Activated CD8-positive, alpha-beta T cell treated with anti-CD3 and anti-CD28 coated beads, Interleukin-2, amount 10 ng/mL, durations not matched to agents 7 days and 5 days (primary cell): ENCODE measurements around the gene CRISPLD2. TPM values are rescaled to one million over a fixed set of nuclear protein-coding genes. Genes with fewer than 3 reads are reported as not detected.

ENCODE experiments used
- ATAC-seq: fragments of 150-1000 bp; cut with Tn5 transposase; one replicate; pipeline ENCODE4 v1.10.0; 2021; ENCODE audit warnings: moderate library complexity
- CTCF ChIA-PET: fragments of 350-600 bp; sonication (Branson Sonifier 250); formaldehyde crosslinking; loops from one replicate; lab custom pipeline; 2021; ENCODE audit warnings: antibody characterized with exemption; lab: Charles Lee
- POLR2A ChIA-PET: fragments of 350-600 bp; sonication (Branson Sonifier 250); formaldehyde crosslinking; loops from one replicate; lab custom pipeline; 2021; ENCODE audit warnings: antibody characterized with exemption; lab: Charles Lee
- DNase-seq: peaks from one replicate; pipeline ENCODE4 v3.0.0-alpha.2; 2020
- H3K27ac Mint-ChIP-seq: one replicate; pipeline ENCODE4 v1.8.0; 2021; ENCODE audit warnings: mild to moderate bottlenecking, mixed read lengths
- H3K27me3 Mint-ChIP-seq: one replicate; pipeline ENCODE4 v1.8.0; 2021; ENCODE audit warnings: low read depth, mixed read lengths
- H3K36me3 Mint-ChIP-seq: one replicate; pipeline ENCODE4 v1.8.0; 2021; ENCODE audit warnings: low read depth, mixed read lengths
- H3K4me1 Mint-ChIP-seq: one replicate; pipeline ENCODE4 v1.8.0; 2021; ENCODE audit warnings: low read depth, mixed read lengths
- H3K4me3 Mint-ChIP-seq: one replicate; pipeline ENCODE4 v1.8.0; 2021; ENCODE audit warnings: mild to moderate bottlenecking, mixed read lengths
- H3K9me3 Mint-ChIP-seq: one replicate; pipeline ENCODE4 v1.8.0; 2022; ENCODE audit warnings: mixed read lengths; ENCODE audit not compliant: insufficient read depth
- total RNA-seq, 2 experiments: library from RNA; stranded (reverse); gene quantifications; one replicate each; pipeline ENCODE4 v1.2.3, GENCODE V29; 2021

The CRISPLD2 gene
- total RNA-seq, 2 experiments from 2014 or later = not detected

GRCh38 chr16:84927621-84928591, 108.1 kb downstream of the CRISPLD2 start:
- ChIA-PET CTCF (interaction anchor here (1.1 to 2.5 kb wide), 3 partner anchors 25 to 108 kb away, joined by 3 to 9 read pairs (median 8); partner anchors contain the start of gene CRISPLD2), POLR2A (interaction anchor here (0.6 kb wide), 1 partner anchor 733 kb away, joined by 5 read pairs; no protein-coding TSS in a partner anchor)
- ATAC-seq = no peak
- no peaks in the 10 kb centered on the region for H3K9me3 Mint-ChIP-seq
- H3K4me1 Mint-ChIP-seq = no peaks in the 10 kb centered on the region
- no peaks in the 10 kb centered on the region for H3K36me3 Mint-ChIP-seq
- no peak for DNase-seq
- H3K27me3 Mint-ChIP-seq = no peaks in the 10 kb centered on the region
- H3K27ac Mint-ChIP-seq = no peak overlapping the region
- H3K4me3 Mint-ChIP-seq = no peak overlapping the region

GRCh38 chr16:84928679-84929420, 109.1 kb downstream of the CRISPLD2 start:
- no peak for DNase-seq
- Mint-ChIP-seq H3K9me3 (no peaks in the 10 kb centered on the region), H3K27me3 (no peaks in the 10 kb centered on the region), H3K36me3 (no peaks in the 10 kb centered on the region), H3K4me3 (no peak overlapping the region), H3K27ac (no peak overlapping the region), H3K4me1 (no peaks in the 10 kb centered on the region)
- POLR2A ChIA-PET = interaction anchor here (0.6 kb wide), 1 partner anchor 734 kb away, joined by 5 read pairs; no protein-coding TSS in a partner anchor
- CTCF ChIA-PET = interaction anchor here (1.3 to 2.5 kb wide), 3 partner anchors 24 to 202 kb away, joined by 3 to 8 read pairs (median 4); no protein-coding TSS in a partner anchor
- ATAC-seq = no peak

- Mint-ChIP-seq H3K27ac (peak overlapping the region; percentile 34), H3K9me3 (no peaks in the 10 kb centered on the region), H3K27me3 (no peaks in the 10 kb centered on the region), H3K4me1 (no peaks in the 10 kb centered on the region), H3K4me3 (no peak overlapping the region), H3K36me3 (no peaks in the 10 kb centered on the region)
- no peak for DNase-seq
- ChIA-PET POLR2A (no interaction called here), CTCF (interaction anchor here (1.3 to 2.5 kb wide), 3 partner anchors 23 to 203 kb away, joined by 3 to 8 read pairs (median 4); no protein-coding TSS in a partner anchor)
- ATAC-seq = no peak
Measured at GRCh38 chr16:84929421-84930297, 109.9 kb downstream of the CRISPLD2 start.

- CTCF ChIA-PET = interaction anchor here (0.9 kb wide), 1 partner anchor 40 kb away, joined by 3 read pairs; no protein-coding TSS in a partner anchor
- Mint-ChIP-seq H3K27ac (no peak overlapping the region), H3K4me3 (no peak overlapping the region), H3K4me1 (no peaks in the 10 kb centered on the region), H3K9me3 (no peaks in the 10 kb centered on the region), H3K36me3 (no peaks in the 10 kb centered on the region), H3K27me3 (no peaks in the 10 kb centered on the region)
- POLR2A ChIA-PET = no interaction called here
- DNase-seq (no peak), ATAC-seq (no peak)
Measured at GRCh38 chr16:84930298-84931106, 110.7 kb downstream of the CRISPLD2 start.

GRCh38 chr16:84931107-84931494, 111.3 kb downstream of the CRISPLD2 start:
- Mint-ChIP-seq H3K4me1 (no peaks in the 10 kb centered on the region), H3K36me3 (no peaks in the 10 kb centered on the region), H3K27ac (no peak overlapping the region), H3K9me3 (no peaks in the 10 kb centered on the region), H3K27me3 (no peaks in the 10 kb centered on the region), H3K4me3 (no peak overlapping the region)
- POLR2A ChIA-PET = no interaction called here
- ATAC-seq = no peak
- no peak for DNase-seq
- CTCF ChIA-PET = interaction anchor here (0.9 kb wide), 1 partner anchor 40 kb away, joined by 3 read pairs; no protein-coding TSS in a partner anchor

- ATAC-seq (no peak), DNase-seq (no peak)
- ChIA-PET POLR2A (no interaction called here), CTCF (interaction anchor here (0.9 to 1.0 kb wide), 2 partner anchors 20 to 39 kb away, joined by 3 to 4 read pairs; no protein-coding TSS in a partner anchor)
- Mint-ChIP-seq H3K27me3 (no peaks in the 10 kb centered on the region), H3K9me3 (no peaks in the 10 kb centered on the region), H3K36me3 (no peaks in the 10 kb centered on the region), H3K4me1 (no peaks in the 10 kb centered on the region), H3K27ac (no peak overlapping the region), H3K4me3 (no peak overlapping the region)
Measured at GRCh38 chr16:84931506-84931905, 111.7 kb downstream of the CRISPLD2 start.

- no peak for DNase-seq
- H3K36me3 Mint-ChIP-seq = no peaks in the 10 kb centered on the region
- CTCF ChIA-PET = interaction anchor here (0.8 to 1.0 kb wide), 2 partner anchors 19 to 36 kb away, joined by 3 to 4 read pairs; no protein-coding TSS in a partner anchor
- H3K9me3 Mint-ChIP-seq = no peaks in the 10 kb centered on the region
- H3K27me3 Mint-ChIP-seq = no peaks in the 10 kb centered on the region
- no peak overlapping the region for H3K4me3 Mint-ChIP-seq
- H3K27ac Mint-ChIP-seq = no peak overlapping the region
- no peak for ATAC-seq
- POLR2A ChIA-PET = no interaction called here
- no peaks in the 10 kb centered on the region for H3K4me1 Mint-ChIP-seq
Measured at GRCh38 chr16:84932681-84933080, 112.9 kb downstream of the CRISPLD2 start.

GRCh38 chr16:84933774-84934631, 114.2 kb downstream of the CRISPLD2 start:
- H3K4me3 Mint-ChIP-seq = no peak overlapping the region
- CTCF ChIA-PET = no interaction called here
- no peak overlapping the region for H3K27ac Mint-ChIP-seq
- ATAC-seq (no peak), DNase-seq (no peak)
- H3K36me3 Mint-ChIP-seq = no peaks in the 10 kb centered on the region
- no peaks in the 10 kb centered on the region for H3K4me1 Mint-ChIP-seq
- POLR2A ChIA-PET = no interaction called here
- H3K27me3 Mint-ChIP-seq = no peaks in the 10 kb centered on the region
- H3K9me3 Mint-ChIP-seq = no peaks in the 10 kb centered on the region

GRCh38 chr16:84937196-84938005, 117.6 kb downstream of the CRISPLD2 start:
- DNase-seq (no peak), ATAC-seq (no peak)
- ChIA-PET POLR2A (no interaction called here), CTCF (interaction anchor here (0.6 kb wide), 1 partner anchor 198 kb away, joined by 3 read pairs; no protein-coding TSS in a partner anchor)
- Mint-ChIP-seq H3K36me3 (no peaks in the 10 kb centered on the region), H3K27me3 (no peaks in the 10 kb centered on the region), H3K27ac (no peak overlapping the region), H3K9me3 (no peaks in the 10 kb centered on the region), H3K4me1 (no peaks in the 10 kb centered on the region), H3K4me3 (no peak overlapping the region)
